LNCAP (cell line): ENCODE measurements around the gene SRBD1.

ENCODE experiments used
- CTCF ChIP-seq: fragments of 450-650 bp; IDR thresholded peaks from 2 replicates; pipeline ENCODE4 v1.5.1; 2017; ENCODE audit warnings: mild to moderate bottlenecking

SRBD1 gene

GRCh38 chr2:45554073-45554741, 56.9 kb downstream of the SRBD1 start:
- no peak for TF ChIP-seq CTCF

GRCh38 chr2:45551862-45552261, 59.2 kb downstream of the SRBD1 start:
- TF ChIP-seq CTCF = no peak

GRCh38 chr2:45545943-45546342, 65.1 kb downstream of the SRBD1 start:
- TF ChIP-seq CTCF = no peak

- TF ChIP-seq CTCF = no peak
These were observed 67.8 kb downstream of the SRBD1 start for GRCh38 chr2:45543257-45543656.

GRCh38 chr2:45542013-45542412, 69.1 kb downstream of the SRBD1 start:
- no peak for TF ChIP-seq CTCF

GRCh38 chr2:45541450-45541849, 69.6 kb downstream of the SRBD1 start:
- no peak for TF ChIP-seq CTCF

GRCh38 chr2:45540942-45541341, 70.1 kb downstream of the SRBD1 start:
- TF ChIP-seq CTCF = no peak

- no peak for TF ChIP-seq CTCF
These were observed 77.3 kb downstream of the SRBD1 start for GRCh38 chr2:45533771-45534170.
